ENCODE results near the gene KRT80. TPM values are rescaled to one million over a fixed set of nuclear protein-coding genes. Genes with fewer than 3 reads are reported as not detected.

KRT80 gene
- total and polyA plus RNA-seq, 2 experiments from 2014 or later = not detected

DNA sequence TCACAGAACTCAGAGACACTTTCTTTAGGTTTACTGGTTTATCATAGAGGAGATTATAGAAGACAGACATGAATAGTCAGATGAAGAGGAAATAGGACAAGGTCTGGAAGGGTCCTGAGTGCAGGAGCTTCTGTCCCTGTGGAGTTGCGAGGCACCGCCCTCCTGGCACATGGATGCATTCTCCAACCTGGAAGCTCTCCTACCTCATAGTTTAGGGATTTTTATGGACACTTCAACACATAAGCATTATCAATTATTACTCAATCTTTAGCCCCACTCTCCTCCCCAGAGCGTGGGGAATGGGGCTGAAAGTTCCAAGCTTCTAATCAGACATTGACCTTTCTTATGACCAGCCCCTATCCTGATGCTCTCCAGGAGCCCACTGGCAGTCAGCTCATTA lies 28.7 kb upstream of the KRT80 start (continued):
- TF ChIP-seq, protein P1, sequence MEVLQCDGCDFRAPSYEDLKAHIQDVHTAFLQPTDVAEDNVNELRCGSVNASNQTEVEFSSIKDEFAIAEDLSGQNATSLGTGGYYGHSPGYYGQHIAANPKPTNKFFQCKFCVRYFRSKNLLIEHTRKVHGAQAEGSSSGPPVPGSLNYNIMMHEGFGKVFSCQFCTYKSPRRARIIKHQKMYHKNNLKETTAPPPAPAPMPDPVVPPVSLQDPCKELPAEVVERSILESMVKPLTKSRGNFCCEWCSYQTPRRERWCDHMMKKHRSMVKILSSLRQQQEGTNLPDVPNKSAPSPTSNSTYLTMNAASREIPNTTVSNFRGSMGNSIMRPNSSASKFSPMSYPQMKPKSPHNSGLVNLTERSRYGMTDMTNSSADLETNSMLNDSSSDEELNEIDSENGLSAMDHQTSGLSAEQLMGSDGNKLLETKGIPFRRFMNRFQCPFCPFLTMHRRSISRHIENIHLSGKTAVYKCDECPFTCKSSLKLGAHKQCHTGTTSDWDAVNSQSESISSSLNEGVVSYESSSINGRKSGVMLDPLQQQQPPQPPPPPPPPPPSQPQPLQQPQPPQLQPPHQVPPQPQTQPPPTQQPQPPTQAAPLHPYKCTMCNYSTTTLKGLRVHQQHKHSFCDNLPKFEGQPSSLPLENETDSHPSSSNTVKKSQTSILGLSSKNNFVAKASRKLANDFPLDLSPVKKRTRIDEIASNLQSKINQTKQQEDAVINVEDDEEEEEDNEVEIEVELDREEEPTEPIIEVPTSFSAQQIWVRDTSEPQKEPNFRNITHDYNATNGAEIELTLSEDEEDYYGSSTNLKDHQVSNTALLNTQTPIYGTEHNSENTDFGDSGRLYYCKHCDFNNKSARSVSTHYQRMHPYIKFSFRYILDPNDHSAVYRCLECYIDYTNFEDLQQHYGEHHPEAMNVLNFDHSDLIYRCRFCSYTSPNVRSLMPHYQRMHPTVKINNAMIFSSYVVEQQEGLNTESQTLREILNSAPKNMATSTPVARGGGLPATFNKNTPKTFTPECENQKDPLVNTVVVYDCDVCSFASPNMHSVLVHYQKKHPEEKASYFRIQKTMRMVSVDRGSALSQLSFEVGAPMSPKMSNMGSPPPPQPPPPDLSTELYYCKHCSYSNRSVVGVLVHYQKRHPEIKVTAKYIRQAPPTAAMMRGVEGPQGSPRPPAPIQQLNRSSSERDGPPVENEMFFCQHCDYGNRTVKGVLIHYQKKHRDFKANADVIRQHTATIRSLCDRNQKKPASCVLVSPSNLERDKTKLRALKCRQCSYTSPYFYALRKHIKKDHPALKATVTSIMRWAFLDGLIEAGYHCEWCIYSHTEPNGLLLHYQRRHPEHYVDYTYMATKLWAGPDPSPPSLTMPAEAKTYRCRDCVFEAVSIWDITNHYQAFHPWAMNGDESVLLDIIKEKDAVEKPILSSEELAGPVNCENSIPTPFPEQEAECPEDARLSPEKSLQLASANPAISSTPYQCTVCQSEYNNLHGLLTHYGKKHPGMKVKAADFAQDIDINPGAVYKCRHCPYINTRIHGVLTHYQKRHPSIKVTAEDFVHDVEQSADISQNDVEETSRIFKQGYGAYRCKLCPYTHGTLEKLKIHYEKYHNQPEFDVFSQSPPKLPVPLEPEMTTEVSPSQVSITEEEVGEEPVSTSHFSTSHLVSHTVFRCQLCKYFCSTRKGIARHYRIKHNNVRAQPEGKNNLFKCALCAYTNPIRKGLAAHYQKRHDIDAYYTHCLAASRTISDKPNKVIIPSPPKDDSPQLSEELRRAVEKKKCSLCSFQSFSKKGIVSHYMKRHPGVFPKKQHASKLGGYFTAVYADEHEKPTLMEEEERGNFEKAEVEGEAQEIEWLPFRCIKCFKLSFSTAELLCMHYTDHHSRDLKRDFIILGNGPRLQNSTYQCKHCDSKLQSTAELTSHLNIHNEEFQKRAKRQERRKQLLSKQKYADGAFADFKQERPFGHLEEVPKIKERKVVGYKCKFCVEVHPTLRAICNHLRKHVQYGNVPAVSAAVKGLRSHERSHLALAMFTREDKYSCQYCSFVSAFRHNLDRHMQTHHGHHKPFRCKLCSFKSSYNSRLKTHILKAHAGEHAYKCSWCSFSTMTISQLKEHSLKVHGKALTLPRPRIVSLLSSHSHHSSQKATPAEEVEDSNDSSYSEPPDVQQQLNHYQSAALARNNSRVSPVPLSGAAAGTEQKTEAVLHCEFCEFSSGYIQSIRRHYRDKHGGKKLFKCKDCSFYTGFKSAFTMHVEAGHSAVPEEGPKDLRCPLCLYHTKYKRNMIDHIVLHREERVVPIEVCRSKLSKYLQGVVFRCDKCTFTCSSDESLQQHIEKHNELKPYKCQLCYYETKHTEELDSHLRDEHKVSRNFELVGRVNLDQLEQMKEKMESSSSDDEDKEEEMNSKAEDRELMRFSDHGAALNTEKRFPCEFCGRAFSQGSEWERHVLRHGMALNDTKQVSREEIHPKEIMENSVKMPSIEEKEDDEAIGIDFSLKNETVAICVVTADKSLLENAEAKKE (CRISPR knock-in tag; IDR thresholded peaks at IDR 0.05) = no peak
- no peak for TF ChIP-seq EZH2phosphoT487 (IDR thresholded peaks at IDR 0.05; ENCODE audit: unreplicated experiment)
- TF ChIP-seq, protein P2, sequence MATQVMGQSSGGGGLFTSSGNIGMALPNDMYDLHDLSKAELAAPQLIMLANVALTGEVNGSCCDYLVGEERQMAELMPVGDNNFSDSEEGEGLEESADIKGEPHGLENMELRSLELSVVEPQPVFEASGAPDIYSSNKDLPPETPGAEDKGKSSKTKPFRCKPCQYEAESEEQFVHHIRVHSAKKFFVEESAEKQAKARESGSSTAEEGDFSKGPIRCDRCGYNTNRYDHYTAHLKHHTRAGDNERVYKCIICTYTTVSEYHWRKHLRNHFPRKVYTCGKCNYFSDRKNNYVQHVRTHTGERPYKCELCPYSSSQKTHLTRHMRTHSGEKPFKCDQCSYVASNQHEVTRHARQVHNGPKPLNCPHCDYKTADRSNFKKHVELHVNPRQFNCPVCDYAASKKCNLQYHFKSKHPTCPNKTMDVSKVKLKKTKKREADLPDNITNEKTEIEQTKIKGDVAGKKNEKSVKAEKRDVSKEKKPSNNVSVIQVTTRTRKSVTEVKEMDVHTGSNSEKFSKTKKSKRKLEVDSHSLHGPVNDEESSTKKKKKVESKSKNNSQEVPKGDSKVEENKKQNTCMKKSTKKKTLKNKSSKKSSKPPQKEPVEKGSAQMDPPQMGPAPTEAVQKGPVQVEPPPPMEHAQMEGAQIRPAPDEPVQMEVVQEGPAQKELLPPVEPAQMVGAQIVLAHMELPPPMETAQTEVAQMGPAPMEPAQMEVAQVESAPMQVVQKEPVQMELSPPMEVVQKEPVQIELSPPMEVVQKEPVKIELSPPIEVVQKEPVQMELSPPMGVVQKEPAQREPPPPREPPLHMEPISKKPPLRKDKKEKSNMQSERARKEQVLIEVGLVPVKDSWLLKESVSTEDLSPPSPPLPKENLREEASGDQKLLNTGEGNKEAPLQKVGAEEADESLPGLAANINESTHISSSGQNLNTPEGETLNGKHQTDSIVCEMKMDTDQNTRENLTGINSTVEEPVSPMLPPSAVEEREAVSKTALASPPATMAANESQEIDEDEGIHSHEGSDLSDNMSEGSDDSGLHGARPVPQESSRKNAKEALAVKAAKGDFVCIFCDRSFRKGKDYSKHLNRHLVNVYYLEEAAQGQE (IDR thresholded peaks at IDR 0.05; ENCODE audit: unreplicated experiment) = no peak
- no peak for TF ChIP-seq ZNF114 (CRISPR knock-in tag; IDR thresholded peaks at IDR 0.05)
- no peak for TF ChIP-seq CREB1 (CRISPR knock-in tag; IDR thresholded peaks at IDR 0.05; ENCODE audit: low read depth)

DNA sequence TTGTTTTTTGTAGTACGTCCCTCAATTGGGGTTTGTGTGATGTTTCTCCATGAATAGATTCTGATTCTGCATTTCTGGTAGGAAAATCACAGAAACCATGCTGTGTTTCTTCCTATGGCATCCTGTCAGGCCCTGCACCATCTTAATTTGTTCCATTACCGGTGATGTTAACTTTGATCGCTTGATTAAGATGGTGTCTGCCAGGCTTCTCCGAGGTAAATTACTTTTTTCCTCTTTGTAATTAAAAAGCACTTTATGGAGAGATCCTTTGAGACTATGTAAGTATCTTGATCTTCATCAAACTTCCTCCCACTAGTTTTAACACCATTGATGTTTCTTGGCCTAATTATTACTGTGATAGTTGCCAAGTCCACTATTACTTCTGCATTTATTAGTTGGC lies 26.2 kb upstream of the KRT80 start:
- H3K27ac Mint-ChIP-seq = no peak overlapping the region
- Histone ChIP-seq H3K36me3 (ENCODE audit: insufficient read depth) (no peaks in the 10 kb centered on the region), H3K4me1 (ENCODE audit: insufficient read depth) (no peaks in the 10 kb centered on the region), H4K20me1 (replicated peaks; ENCODE audit: insufficient read depth) (no peaks in the 10 kb centered on the region), H3K79me2 (replicated peaks; ENCODE audit: insufficient read depth) (no peaks in the 10 kb centered on the region), H2AFZ (no peak overlapping the region), H3K27me3 (ENCODE audit: insufficient read depth) (no peaks in the 10 kb centered on the region), H3K4me3 (no peak overlapping the region), H3K4me2 (no peak overlapping the region), H3K27ac (ENCODE audit: low read depth) (no peak overlapping the region), H3F3A (replicated peaks; ENCODE audit: low read depth) (no peaks in the 10 kb centered on the region), H3K9me2 (ENCODE audit: insufficient read depth) (no peaks in the 10 kb centered on the region)
- DNase-seq (ENCODE audit: low spot score) = no peak
- no peak overlapping the region for H3K4me3 Mint-ChIP-seq
- H3K27me3 Mint-ChIP-seq (ENCODE audit: insufficient read depth, low read depth, poor library complexity) = peaks cover 13% of the 10 kb centered on the region
- H3K9me3 Mint-ChIP-seq = no peaks in the 10 kb centered on the region; the same call in 2 of the 3 replicates
- peaks cover 7% of the 10 kb centered on the region; the same call in 2 of the 3 replicates for H3K4me1 Mint-ChIP-seq
- ATAC-seq = no peak
- no peaks in the 10 kb centered on the region for H3K36me3 Mint-ChIP-seq (ENCODE audit: low read depth)
- TF ChIP-seq CREB1 (CRISPR knock-in tag; IDR thresholded peaks at IDR 0.05; ENCODE audit: low read depth) = no peak
- TF ChIP-seq, protein P3, sequence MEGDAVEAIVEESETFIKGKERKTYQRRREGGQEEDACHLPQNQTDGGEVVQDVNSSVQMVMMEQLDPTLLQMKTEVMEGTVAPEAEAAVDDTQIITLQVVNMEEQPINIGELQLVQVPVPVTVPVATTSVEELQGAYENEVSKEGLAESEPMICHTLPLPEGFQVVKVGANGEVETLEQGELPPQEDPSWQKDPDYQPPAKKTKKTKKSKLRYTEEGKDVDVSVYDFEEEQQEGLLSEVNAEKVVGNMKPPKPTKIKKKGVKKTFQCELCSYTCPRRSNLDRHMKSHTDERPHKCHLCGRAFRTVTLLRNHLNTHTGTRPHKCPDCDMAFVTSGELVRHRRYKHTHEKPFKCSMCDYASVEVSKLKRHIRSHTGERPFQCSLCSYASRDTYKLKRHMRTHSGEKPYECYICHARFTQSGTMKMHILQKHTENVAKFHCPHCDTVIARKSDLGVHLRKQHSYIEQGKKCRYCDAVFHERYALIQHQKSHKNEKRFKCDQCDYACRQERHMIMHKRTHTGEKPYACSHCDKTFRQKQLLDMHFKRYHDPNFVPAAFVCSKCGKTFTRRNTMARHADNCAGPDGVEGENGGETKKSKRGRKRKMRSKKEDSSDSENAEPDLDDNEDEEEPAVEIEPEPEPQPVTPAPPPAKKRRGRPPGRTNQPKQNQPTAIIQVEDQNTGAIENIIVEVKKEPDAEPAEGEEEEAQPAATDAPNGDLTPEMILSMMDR (conservative IDR thresholded peaks at IDR 0.05; ENCODE audit: low read depth in 2 of 2) = no peak

All from GM23338 (cell line).